ENCODE data around the gene INTS1. TPM values are rescaled to one million over a fixed set of nuclear protein-coding genes. Genes with fewer than 3 reads are reported as not detected.

The INTS1 gene
- total RNA-seq, 1 donor from 2014 or later = 97.9 TPM

GRCh38 chr7:1468203-1468602 is 36.0 kb downstream of the INTS1 start:
- H3K4me1 Mint-ChIP-seq (ENCODE audit: low read depth) = no peaks in the 10 kb centered on the region
- no peak for DNase-seq (ENCODE audit: low spot score)
- H3K4me3 Mint-ChIP-seq = no peak overlapping the region
- no peaks in the 10 kb centered on the region for H3K27me3 Mint-ChIP-seq (ENCODE audit: insufficient read depth)
- H3K9me3 Mint-ChIP-seq = no peaks in the 10 kb centered on the region
- peaks cover 2% of the 10 kb centered on the region for H3K36me3 Mint-ChIP-seq (ENCODE audit: low read depth)
- H3K27ac Mint-ChIP-seq = no peak overlapping the region
- intact Hi-C loops (cut with micrococcal nuclease) = no loop called here

DNA sequence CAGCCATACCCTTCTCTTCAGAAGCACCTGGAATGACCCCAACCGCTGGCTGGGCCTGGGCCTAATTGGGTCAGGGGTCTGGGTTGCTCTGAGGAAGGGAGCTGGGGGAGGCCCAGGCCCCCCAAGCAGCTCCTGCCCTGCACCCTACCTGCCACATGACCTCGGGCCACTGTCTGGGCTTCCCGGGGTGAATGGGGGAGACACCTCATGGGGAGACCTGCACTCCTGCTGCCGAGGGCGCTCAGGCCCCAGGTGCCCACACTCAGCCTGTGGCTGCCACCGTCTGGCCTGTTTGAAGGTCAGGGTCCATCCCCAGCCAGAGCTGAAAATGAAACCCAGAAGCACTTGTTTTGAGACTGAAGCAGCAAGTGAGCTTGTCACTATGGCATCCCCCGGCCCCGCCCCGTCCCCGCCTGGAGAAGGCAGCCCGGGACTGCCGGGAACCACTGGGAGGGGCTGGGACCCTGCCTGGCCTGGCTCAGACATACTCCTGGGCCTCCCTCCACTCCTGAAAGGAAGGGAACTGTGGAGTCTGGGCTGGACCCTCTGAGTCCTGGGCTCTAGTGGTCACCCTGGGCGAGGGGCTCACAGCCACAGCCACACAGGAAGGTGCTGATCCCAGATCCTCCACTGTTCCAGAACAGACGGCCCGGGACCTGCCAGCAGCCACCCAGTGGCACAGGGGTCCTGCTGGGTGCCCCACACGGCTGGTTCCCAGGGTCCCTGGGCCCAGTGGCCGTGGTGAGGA is 37.5 kb downstream of the INTS1 start:
- DNase-seq (ENCODE audit: low spot score) = no peak
- Mint-ChIP-seq H3K4me1 (ENCODE audit: low read depth) (no peaks in the 10 kb centered on the region), H3K36me3 (ENCODE audit: low read depth) (no peaks in the 10 kb centered on the region), H3K9me3 (no peaks in the 10 kb centered on the region), H3K4me3 (no peak overlapping the region), H3K27me3 (ENCODE audit: insufficient read depth) (no peaks in the 10 kb centered on the region), H3K27ac (no peak overlapping the region)
- intact Hi-C loops (cut with micrococcal nuclease) = no loop called here

- Mint-ChIP-seq H3K4me3 (no peak overlapping the region), H3K9me3 (no peaks in the 10 kb centered on the region), H3K27ac (no peak overlapping the region), H3K36me3 (ENCODE audit: low read depth) (no peaks in the 10 kb centered on the region), H3K27me3 (ENCODE audit: insufficient read depth) (no peaks in the 10 kb centered on the region), H3K4me1 (ENCODE audit: low read depth) (no peaks in the 10 kb centered on the region)
- intact Hi-C loops (cut with micrococcal nuclease) = no loop called here
- no peak for DNase-seq (ENCODE audit: low spot score)
Observed at GRCh38 chr7:1464694-1465093, 39.5 kb downstream of the INTS1 start.

DNA sequence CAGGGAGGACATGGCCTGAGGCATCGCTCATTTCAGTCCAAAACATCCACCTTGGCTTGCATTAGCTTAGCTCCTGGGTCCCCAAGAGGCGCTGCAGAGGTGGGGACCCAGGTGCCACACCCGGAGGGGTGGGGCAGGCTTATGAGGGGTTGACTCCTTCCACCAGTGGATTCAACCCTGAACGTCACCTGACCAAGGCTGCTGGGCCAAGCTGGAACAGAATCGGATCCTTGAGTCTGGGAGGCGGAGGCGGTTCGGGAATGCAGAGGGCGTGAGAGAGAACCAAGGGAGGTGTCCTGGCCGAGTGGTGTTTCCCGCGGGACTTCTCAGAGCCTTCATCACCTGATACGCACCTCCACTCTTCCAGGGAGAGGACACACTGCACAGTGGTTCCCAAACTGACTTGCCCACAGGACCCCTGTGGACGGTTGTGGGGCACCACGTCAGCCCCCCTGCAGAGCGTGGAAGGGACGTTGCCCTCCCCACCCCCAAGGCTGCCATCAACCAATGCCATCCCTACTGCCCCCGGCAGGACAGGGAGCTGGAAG is 40.4 kb downstream of the INTS1 start:
- Mint-ChIP-seq H3K36me3 (ENCODE audit: low read depth) (no peaks in the 10 kb centered on the region), H3K9me3 (no peaks in the 10 kb centered on the region), H3K4me3 (no peak overlapping the region), H3K27me3 (ENCODE audit: insufficient read depth) (no peaks in the 10 kb centered on the region), H3K27ac (no peak overlapping the region), H3K4me1 (ENCODE audit: low read depth) (no peaks in the 10 kb centered on the region)
- DNase-seq (ENCODE audit: low spot score) = no peak
- intact Hi-C loops (cut with micrococcal nuclease) = no loop called here

DNA sequence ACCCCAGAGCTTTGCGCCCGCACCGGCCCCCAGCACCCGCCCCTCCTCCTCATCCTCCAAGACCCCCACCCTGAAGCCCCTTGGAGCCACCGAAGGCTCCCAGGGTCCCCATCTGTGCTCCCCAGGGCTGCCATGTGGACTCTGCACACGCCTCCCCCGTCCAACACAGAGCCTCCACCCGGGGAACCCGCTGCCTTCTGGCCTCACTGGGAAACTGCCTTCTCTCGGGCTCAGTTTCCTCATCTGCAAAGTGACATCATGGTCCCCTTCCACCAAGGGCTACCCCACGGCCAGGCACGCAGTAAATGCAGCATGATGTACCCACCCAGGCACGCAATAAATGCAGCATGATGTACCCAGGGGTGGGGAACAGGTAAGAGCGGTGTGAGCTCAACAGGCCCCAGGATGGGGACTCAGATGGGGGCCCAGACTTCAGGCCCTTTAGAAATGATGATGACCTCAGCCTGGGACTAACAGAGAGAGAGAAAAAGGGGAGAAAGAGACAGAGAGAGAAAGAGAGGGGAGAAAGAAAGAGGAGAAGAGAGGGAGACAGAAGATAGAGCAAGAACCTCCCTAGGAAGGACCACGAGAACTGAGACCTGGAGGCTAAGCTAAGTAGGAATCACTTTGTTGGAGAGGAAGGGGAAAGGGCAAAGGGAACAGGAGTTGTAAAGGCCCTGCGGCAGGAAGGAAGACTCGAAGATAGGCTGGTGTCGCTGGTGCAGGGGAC is 42.4 kb downstream of the INTS1 start:
- no peaks in the 10 kb centered on the region for H3K36me3 Mint-ChIP-seq (ENCODE audit: low read depth)
- intact Hi-C loops (cut with micrococcal nuclease) = no loop called here
- no peak overlapping the region for H3K27ac Mint-ChIP-seq
- peaks cover 4% of the 10 kb centered on the region for H3K27me3 Mint-ChIP-seq (ENCODE audit: insufficient read depth)
- no peaks in the 10 kb centered on the region for H3K4me1 Mint-ChIP-seq (ENCODE audit: low read depth)
- H3K9me3 Mint-ChIP-seq = no peaks in the 10 kb centered on the region
- no peak overlapping the region for H3K4me3 Mint-ChIP-seq
- no peak for DNase-seq (ENCODE audit: low spot score)

- Mint-ChIP-seq H3K36me3 (ENCODE audit: low read depth) (no peaks in the 10 kb centered on the region), H3K27ac (no peak overlapping the region), H3K9me3 (no peaks in the 10 kb centered on the region), H3K27me3 (ENCODE audit: insufficient read depth) (peaks cover 4% of the 10 kb centered on the region), H3K4me1 (ENCODE audit: low read depth) (no peaks in the 10 kb centered on the region), H3K4me3 (peak overlapping the region; percentile 22)
- DNase-seq (ENCODE audit: low spot score) = no peak
- intact Hi-C loops (cut with micrococcal nuclease) = no loop called here
Observed at GRCh38 chr7:1460821-1461645, 43.2 kb downstream of the INTS1 start.

DNA sequence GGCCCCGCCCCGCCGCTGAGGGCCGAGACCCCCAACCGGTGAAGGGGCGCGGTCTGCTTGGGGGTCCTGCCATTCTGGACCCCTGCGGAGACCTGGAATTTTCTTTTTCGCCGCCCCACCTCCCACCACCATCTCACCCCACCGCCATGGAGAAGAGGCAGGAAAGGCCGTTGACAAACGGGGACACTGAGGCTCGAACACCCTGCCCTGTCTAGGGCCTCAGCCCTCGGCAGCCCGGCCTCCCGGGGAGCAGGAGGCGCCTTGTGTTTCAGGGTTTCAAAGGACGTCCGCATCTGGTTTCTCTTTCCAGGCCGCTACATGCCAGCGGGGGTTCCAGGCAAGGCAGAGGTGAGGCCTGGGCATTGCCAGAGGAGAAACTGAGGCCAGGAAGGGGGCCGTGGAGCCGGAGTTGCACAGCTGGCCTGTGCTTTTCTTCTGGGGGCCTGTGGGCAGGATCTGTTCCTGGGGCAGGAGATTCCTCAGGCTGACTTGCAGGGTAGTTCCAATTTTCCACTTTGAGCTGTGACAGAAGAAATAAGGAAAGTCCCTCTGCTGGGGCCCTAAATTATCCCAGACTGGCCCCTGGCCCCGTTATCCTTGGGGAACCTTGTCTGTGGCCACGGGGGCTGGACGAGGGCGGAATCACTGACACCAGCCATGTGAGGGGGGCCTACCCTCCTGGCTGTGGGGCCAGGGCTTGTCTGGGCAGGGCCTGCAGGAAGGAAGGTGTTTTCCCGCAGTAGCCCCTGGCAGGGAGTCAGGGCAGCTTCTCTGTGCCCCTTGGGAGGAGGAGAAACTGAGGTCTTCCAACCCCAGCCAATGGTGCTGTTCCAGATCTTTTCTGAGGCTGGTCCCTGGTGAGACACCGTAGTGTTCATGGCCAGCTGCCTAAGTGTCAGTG is 44.0 kb downstream of the INTS1 start:
- no peak for DNase-seq (ENCODE audit: low spot score)
- H3K9me3 Mint-ChIP-seq = no peaks in the 10 kb centered on the region
- no peaks in the 10 kb centered on the region for H3K36me3 Mint-ChIP-seq (ENCODE audit: low read depth)
- H3K27ac Mint-ChIP-seq = no peak overlapping the region
- peak overlapping the region; percentile 61 for H3K4me3 Mint-ChIP-seq
- no peaks in the 10 kb centered on the region for H3K4me1 Mint-ChIP-seq (ENCODE audit: low read depth)
- intact Hi-C loops (cut with micrococcal nuclease) = loop anchor here (1.0 to 5.0 kb wide), 9 partner anchors 14 to 894 kb away; partner anchors contain the start of genes EIF3B, GET4 and INTS1
- H3K27me3 Mint-ChIP-seq (ENCODE audit: insufficient read depth) = peaks cover 4% of the 10 kb centered on the region

GRCh38 chr7:1459512-1459892 is 44.7 kb downstream of the INTS1 start:
- intact Hi-C loops (cut with micrococcal nuclease) = loop anchor here (1.0 to 5.0 kb wide), 9 partner anchors 15 to 895 kb away; partner anchors contain the start of genes EIF3B, GET4 and INTS1
- Mint-ChIP-seq H3K36me3 (ENCODE audit: low read depth) (no peaks in the 10 kb centered on the region), H3K4me1 (ENCODE audit: low read depth) (no peaks in the 10 kb centered on the region), H3K27me3 (ENCODE audit: insufficient read depth) (peaks cover 4% of the 10 kb centered on the region), H3K27ac (no peak overlapping the region), H3K4me3 (peak overlapping the region; percentile 72), H3K9me3 (no peaks in the 10 kb centered on the region)
- DNase-seq (ENCODE audit: low spot score) = peak; percentile 96

DNA sequence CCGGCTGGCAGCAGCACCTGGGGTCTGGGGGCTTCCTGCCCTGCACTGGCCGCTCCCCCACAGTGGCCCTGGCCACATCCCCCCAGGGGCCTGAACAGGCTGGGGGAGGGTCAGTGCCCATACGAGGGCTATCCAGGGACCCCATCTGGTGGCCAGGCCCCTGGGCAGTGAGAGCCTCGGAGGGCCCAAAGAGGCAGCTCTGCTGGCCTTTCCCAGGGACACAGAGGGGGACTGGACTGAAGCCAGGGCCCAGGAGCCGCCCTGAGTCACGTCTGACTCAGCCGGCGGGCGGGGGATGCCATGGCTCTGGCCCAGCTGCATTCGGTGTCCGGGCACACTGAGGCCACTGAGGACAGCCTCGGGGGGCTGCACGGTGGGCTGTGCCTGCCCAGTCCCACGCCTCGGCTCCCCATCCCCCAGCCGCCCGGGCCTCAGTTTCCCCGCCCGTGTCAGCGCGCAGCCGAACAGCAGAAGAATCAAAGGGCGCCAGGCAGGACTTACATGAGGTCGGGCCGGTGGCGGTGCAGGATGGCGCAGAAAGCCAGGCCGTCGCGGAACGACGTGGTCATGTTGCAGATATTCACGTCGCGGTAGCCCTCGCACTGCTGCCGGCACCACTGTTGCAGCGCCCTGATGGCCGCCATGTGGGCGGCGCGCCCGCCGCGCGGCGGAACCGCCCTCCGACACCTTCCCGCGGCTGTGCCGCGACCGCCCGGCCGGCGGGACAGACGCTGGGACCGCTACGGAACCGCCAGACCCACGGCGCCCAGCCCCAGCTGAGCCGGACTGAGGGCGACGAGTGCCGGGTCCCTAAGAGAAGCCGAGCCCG is 45.3 kb downstream of the INTS1 start, which contains the start of gene MICALL2:
Gene MICALL2, minus strand, starts transcription at position 788 of the 829 bp plus-strand sequence. Its CDS starts 144 bp downstream, at position 644.
- Mint-ChIP-seq H3K4me1 (ENCODE audit: low read depth) (no peaks in the 10 kb centered on the region), H3K27ac (no peak within 1 kb of the TSS), H3K36me3 (ENCODE audit: low read depth) (no peaks in the 10 kb centered on the region), H3K9me3 (no peaks in the 10 kb centered on the region), H3K4me3 (peak within 1 kb of the TSS; percentile 72), H3K27me3 (ENCODE audit: insufficient read depth) (peaks cover 4% of the 10 kb centered on the region)
- no peak for DNase-seq (ENCODE audit: low spot score)
- intact Hi-C loops (cut with micrococcal nuclease) = loop anchor here (1.0 to 5.0 kb wide), 9 partner anchors 15 to 895 kb away; partner anchors contain the start of genes EIF3B, GET4 and INTS1

DNA sequence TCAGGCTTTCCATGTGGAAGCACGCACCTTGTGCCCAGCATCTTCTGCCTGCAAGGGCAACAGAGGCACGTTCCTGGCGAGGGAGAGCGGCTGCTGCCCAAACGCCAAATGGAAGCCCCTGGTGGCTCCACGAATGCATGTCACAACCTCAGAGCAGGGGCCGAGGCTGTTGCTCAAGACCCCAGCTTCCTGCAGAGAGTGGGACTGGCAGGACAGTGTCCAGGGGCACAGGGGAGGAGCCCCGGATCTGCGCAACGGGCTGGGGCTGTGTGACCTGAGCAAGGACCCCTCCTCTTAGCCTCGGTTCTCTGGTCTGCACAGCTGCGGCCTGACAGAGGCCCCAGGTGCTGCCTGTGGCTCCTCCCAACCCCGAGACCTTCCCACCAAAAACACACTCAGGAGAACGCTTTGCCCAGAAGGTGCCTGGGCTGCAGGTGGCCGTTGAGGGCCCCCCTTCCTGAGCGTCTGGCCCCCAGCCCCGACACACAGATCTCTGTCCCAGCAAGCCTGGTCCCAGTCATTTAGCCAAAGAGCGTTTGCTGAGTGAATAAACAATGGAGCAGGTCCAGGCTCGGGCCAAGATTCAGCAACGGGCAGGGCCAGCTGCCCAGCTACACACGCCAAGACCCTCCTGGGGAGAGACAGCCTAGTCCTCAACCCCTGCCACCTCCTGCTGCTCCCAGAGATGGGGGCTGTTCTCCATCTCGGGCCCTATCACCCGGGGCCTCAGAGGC is 46.1 kb downstream of the INTS1 start:
- DNase-seq (ENCODE audit: low spot score) = no peak
- H3K4me3 Mint-ChIP-seq = peak overlapping the region; percentile 58

More for the DNA sequence above, 46.1 kb downstream of the INTS1 start:
- Mint-ChIP-seq H3K9me3 (no peaks in the 10 kb centered on the region), H3K27me3 (ENCODE audit: insufficient read depth) (peaks cover 4% of the 10 kb centered on the region), H3K27ac (no peak overlapping the region), H3K4me1 (ENCODE audit: low read depth) (no peaks in the 10 kb centered on the region), H3K36me3 (ENCODE audit: low read depth) (no peaks in the 10 kb centered on the region)
- intact Hi-C loops (cut with micrococcal nuclease) = loop anchor here (5.0 kb wide), 1 partner anchor 581 kb away; the partner anchor contains the start of gene GET4

Measured in activated T-helper 1 cell treated with anti-CD3 and anti-CD28 coated beads, Interleukin-12 subunit alpha, Interleukin-12 subunit beta, Interleukin-2, Interleukin-4 antibody, amounts not matched to agents 30 ng/mL and 10 ng/mL and 1 ng/mL, durations not matched to agents 14 hours and 24 hours and 36 hours (primary cell).